Activated naive CD8-positive, alpha-beta T cell treated with anti-CD3 and anti-CD28 coated beads, Interleukin-2, amount 50 U/mL, for 16 hours (primary cell): ENCODE results near the gene LIPE.
"Not testable (repeated sequence)": the region's sequence is repeated elsewhere in the genome, so short reads cannot be mapped to it uniquely, and the experiment has no call there.

Source experiments
- DNase-seq: peaks from one replicate; pipeline ENCODE4 v3.0.0-alpha.2; 2020; ENCODE audit warnings: low read depth, low spot score

LIPE gene

GRCh38 chr19:42427313-42427712 is at the start of gene LIPE:
LIPE (minus strand) TSS chr19:42427388; CDS start chr19:42427149, 239 bp downstream.
- DNase-seq: no peak

DNA sequence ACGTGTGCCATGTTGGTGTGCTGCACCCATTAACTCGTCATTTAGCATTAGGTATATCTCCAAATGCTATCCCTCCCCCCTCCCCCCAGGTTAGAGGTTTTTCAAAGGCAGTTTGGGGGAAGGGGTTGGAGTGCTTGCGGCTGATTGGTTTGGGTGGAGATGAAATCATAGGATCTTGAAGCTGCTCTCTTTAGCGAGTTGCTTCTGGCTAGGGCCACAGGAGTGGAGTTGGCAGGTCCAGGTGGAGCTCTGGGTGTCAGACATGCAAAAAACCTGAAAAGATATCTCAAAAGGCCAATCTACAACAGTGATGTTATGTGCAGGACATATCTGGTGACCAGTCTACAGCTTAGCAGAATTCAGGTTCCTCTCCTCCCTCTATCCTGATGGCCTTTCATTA is 48.2 kb upstream of the LIPE start:
- DNase-seq: no peak

- no peak for DNase-seq
Measured at GRCh38 chr19:42474743-42475142, 47.6 kb upstream of the LIPE start.

- no peak for DNase-seq
Measured at GRCh38 chr19:42473686-42474085, 46.5 kb upstream of the LIPE start.

DNA sequence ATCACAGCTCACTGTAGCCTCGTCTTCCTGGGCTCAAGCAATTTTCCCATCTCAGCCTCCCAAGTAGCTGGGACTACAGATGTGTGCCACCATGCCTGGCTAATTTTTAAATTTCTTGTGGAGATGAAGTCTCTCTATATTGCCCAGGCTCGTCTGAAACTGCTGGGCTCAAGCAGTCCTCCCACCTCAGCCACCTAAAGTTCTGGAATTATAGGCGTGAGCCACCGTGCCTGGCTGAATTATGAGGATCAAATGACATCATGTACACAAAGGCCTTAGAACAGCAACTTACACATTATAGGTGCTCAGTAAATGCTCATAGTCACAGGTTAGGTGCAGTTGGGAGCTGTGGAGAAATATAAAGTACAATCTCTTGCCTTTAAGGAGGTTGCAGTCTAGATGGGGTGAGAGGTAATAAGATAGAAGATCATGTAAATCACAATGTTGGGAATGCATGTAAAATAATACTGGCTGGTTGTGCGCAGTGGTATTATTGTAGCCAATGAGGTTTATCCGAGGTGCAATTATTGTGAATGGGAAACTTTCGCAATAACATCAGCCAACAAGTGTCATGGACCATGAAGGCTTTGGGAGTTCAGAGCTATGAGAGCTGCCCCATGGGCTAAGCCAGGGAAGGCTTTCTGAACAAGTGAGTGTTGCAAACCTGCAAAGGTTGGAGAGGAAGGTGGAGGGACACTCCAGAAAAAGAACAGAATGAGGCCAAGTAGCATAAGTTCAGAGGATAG is 45.4 kb upstream of the LIPE start:
- DNase-seq: no peak

GRCh38 chr19:42471554-42472249 is 44.5 kb upstream of the LIPE start:
- DNase-seq: no peak

DNA sequence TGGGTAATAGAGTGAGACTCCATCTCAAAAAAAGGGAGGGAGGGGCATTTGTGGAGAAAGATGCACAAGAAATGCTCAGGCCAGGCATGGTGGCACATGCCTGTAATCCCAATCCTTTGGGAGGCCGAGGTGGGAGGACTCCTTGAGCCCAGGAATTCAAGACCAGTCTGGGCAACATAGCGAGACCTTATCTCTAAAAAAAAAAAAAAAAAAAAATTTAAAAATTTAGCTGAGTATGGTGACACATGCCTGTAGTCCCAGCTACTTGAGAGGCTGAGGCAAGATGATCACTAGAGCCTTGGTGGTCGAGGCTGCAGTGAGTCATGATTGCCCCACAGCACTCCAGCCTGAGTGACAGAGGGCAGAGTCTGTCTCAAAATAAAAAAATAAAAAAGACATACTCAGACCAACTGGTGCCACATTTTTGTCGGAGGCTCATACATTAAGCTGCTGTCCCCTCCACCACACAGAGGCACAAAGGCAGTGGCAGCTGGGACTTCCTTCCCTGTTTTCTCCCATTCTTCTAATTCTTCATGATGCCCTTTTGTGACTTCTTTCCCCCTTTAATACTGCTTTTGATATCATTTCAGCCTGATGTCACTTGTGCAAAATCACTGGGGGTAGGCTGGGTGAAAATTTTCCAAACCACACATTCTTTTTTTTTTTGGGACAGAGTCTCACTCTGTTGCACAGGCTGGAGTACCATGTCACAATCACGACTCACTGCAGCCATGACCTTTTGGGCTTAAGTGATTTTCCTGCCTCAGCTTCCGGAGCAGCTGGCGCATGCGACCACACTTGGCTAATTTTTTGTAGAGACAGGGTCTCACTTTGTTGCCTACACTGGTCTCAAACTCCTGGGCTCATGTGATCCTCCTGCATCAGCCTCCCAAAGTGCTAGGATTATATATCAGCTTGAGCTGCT is 42.4 kb upstream of the LIPE start:
- no peak for DNase-seq

GRCh38 chr19:42468273-42468796 is 41.1 kb upstream of the LIPE start:
- DNase-seq: no peak

DNA sequence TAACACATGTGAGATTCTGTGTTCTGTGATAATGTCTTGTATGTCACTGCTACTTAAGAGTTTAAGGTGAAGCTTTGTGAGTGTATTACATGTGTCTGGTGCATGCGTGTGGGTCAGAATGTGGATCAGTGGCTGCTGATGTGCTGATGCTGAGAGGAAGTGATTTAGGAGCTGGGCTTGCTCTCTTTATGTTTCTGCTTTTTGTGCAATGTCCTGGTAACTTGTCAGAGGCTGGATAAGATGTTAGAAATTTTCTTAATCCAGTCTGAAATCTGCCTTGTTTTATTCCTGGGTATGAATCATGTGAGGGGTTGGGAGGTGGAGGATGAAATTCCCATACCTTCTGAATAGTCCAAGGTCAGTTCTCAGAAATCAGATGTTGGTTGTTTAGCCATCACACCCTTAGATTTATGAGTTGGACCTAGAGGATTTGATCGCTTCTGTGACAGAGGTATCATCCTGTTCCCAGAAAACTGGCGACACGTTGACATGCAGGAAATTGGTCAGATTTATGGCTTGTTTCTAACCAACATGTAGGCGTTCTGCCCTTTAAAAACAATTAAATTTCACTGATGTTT is 40.1 kb upstream of the LIPE start:
- DNase-seq: no peak

GRCh38 chr19:42466521-42467182 is 39.5 kb upstream of the LIPE start:
- DNase-seq: no peak

DNA sequence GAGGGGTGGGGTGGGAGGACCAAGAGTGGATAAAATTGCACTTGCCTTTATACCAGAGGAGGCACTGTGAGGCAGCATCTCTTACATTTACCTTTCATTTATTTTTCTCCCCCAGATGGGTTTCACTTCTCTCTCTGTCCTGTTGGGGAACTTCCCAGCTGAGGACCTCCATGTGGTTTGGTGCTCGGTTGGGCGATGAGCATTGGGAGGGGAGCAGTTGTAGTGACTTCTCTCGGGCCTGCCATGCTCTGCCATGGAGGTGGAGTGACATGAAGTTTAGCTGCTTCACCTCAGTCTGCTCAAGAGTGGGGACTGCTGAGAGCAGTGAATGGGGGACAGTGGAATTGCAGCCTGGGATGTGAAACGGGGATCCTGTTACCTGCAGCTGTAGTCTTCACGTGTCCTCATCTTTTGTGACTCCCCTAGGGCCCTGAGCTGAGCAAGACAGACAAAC is 38.7 kb upstream of the LIPE start:
- DNase-seq: no peak

GRCh38 chr19:42461700-42462324 is 34.6 kb upstream of the LIPE start:
- DNase-seq: no peak

GRCh38 chr19:42461231-42461630 is 34.0 kb upstream of the LIPE start:
- DNase-seq: not testable (repeated sequence)

DNA sequence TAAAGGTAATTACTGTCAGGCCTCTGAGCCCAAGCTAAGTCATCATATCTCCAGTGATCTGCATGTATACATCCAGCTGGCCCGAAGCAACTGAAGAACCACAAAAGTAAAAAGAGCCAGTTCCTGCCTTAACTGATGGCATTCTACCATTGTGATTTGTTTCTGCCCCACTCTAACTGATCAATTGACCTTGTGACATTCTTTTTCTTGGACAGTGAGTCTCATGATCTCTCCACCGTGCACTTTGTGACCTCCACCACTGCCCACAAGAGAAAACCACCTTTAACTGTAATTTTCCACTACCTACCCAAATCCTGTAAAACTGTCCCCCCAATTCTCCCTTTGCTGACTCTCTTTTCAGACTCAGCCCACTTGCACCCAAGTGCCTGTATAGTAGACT is 32.7 kb upstream of the LIPE start:
- DNase-seq: no peak

- no peak for DNase-seq
Measured at GRCh38 chr19:42455621-42456081, 28.5 kb upstream of the LIPE start.

- no peak for DNase-seq
Measured at GRCh38 chr19:42455086-42455485, 27.9 kb upstream of the LIPE start.

DNA sequence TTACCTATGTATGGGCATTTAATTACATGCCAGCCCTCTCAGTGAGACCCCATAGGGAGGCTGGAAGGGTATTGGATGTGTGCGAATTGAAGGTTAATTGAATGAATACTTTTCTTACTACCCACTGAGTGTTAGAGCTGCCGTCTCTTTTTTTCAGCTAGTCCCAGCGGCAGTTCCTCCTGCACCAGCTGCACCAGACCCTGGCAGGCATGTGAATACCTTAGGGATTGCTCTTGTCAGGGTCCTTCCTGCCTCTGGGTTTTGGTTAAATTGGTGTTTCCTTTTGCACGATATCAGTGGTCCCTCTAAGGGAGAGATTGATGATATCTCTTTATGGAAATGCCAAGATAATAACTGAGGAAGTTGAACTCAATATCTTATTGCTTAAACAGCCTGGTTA is 25.4 kb upstream of the LIPE start:
- DNase-seq: no peak

DNA sequence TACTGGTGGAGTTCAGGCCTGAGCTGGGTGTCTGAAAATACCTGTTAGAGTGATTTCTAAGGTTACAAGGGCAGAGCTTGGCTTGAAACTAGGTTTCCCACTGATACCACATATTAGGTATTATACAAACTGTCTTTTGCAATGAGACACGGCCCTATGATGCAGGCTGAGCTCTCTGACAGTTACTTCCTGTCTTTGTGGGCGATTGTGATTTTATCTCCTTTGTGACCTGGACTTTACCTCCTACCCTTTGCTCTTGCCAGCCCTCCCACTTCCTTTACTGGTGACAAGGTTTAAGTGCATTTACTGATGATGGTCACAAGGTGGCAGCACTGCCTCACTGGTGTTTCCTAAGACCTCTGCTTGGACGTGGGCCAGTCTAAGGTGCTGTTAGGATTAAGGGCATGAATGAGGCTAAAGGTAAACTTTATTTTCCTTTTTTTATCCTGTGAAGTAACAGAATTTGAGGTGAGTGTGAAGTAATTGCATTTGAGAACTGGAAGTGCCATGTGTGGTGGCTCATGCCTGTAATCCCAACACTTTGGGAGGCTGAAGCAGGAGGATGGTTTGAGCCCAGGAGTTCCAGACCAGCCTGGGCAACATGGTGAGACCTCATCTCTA is 23.2 kb upstream of the LIPE start:
- peak; percentile 35 for DNase-seq

DNA sequence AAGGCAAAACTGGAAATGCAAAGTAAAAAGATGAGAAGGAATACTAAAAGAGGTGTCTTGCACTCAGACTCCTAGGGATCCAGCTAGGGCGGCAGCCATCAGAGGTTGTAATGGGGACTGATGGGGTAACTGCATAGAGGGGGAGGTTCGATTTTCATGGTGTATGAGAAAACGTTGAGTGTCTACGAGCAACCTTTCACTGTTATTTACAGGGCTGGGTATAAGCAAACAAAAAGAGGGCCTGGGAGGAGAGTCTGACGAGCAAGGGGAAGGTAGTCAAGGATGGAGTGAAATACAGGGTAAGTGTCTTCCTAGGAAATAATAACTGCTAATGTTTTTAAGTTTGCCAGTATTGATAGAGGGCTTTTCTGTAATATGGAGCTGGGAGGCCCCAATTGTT is 21.1 kb upstream of the LIPE start:
- DNase-seq: not testable (repeated sequence)

DNA sequence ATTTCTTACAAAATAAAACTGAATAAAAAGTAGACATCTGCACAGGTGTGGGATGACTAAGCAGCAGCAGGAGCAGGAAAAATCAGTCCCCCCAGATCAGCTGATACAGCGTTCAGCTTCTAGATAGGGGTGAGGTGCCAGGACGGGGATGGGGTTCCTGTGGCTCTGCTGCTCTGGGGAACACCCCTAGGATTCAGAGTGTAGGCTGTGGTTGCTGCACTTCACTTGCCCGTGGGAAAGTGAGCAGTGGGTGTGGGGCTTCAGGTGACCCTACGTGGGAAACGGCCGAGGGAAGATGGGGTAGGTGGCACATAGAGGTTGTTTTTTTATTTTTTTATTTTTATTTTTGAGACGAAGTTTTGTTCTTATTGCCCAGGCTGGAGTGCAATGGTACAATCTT is 18.8 kb upstream of the LIPE start:
- no peak for DNase-seq
